Motor neuron (in vitro differentiated cells): Measurements from ENCODE around the gene RBM3. TPM values are rescaled to one million over a fixed set of nuclear protein-coding genes. Genes with fewer than 3 reads are reported as not detected.

Source experiments
- ATAC-seq, 8 experiments: fragments of 200-7000 bp; cut with Tn5 transposase; replicated peaks in 6 of 8; 2 replicates each; pipeline ENCODE4 v1.8.0; 2021; ENCODE audit warnings: mild to moderate bottlenecking in 8 of 8, moderate library complexity in 8 of 8
- H3K27ac ChIP-seq, 2 donors: fragments of 250-450 bp; sonication (Bioruptor Pico); 2 replicates each; pipeline ENCODE4 v1.9.0; 2021; ENCODE audit warnings: antibody characterized with exemption in 2 of 2, mild to moderate bottlenecking in 2 of 2, moderate library complexity in 1 of 2
- H3K4me1 ChIP-seq, 2 donors: fragments of 250-450 bp; sonication (Bioruptor Pico); replicated peaks in 1 of 2; 2 replicates each; pipeline ENCODE4 v1.6.1; 2021; ENCODE audit warnings: antibody characterized with exemption in 2 of 2, mild to moderate bottlenecking in 2 of 2, moderate library complexity in 1 of 2
- H3K4me3 ChIP-seq, 5 donors: fragments of 250-450 bp; sonication (Bioruptor Pico); 2 replicates each; pipeline ENCODE4 v1.9.0; 2021; ENCODE audit warnings: antibody characterized with exemption in 5 of 5, mild to moderate bottlenecking in 5 of 5, moderate library complexity in 4 of 5
- WGBS, 10 experiments: fragments of 450-650 bp; shearing (Covaris generic); methylation state at CpG; one replicate each; pipeline ENCODE4 v1.0.0; 2022; 5-methylcytosine and 5-hydroxymethylcytosine counted together
- in situ Hi-C, 9 experiments: fragments of 400-800 bp; cut with MboI; loops; one replicate each; pipeline ENCODE4 v1.15.0; 2021; ENCODE audit warnings: low sequenced_read_pairs in 9 of 9, low pct_unique_long_range_greater_than_20kb in 2 of 9; ENCODE audit not compliant: unreplicated experiment in 9 of 9
- total RNA-seq, 8 experiments: library from RNA; unstranded; fragments of 300-600 nt; gene quantifications; 2 replicates each; pipeline versions ENCODE4 v1.2.3 to v1.2.4, GENCODE V29; 2022

The RBM3 gene
- total RNA-seq, 8 experiments from 2014 or later: 116 to 304 (median 185) TPM

GRCh38 chrX:48611703-48612102 is 37.4 kb downstream of the RBM3 start:
- in situ Hi-C loops: no loop called here
- ATAC-seq: no peak
- H3K27ac ChIP-seq: no peak overlapping the region
- no peaks in the 10 kb centered on the region for H3K4me1 ChIP-seq
- WGBS, 10 experiments: 40 to 100% (median 50%) methylated on average over 1 of the region's 2 CpGs; no CpG with 5 or more reads in 7 of the 10 experiments
- H3K4me3 ChIP-seq: no peak overlapping the region

- no peak for ATAC-seq
Observed at GRCh38 chrX:48613502-48614160, 39.3 kb downstream of the RBM3 start.

GRCh38 chrX:48616576-48616975 is 42.3 kb downstream of the RBM3 start:
- WGBS, 10 experiments: 39 to 71% methylated on average over 1 to 3 of the region's 5 CpGs; no CpG with 5 or more reads in 8 of the 10 experiments
- H3K27ac ChIP-seq: no peak overlapping the region
- no peak overlapping the region for H3K4me3 ChIP-seq
- in situ Hi-C loops: no loop called here
- H3K4me1 ChIP-seq: no peaks in the 10 kb centered on the region
- no peak for ATAC-seq

More at GRCh38 chrX:48613502-48614160, 39.3 kb downstream of the RBM3 start:
- in situ Hi-C loops: no loop called here
- H3K4me1 ChIP-seq: no peaks in the 10 kb centered on the region
- 28 to 100% (median 61%) methylated on average over 1 to 4 of the region's 6 CpGs; no CpG with 5 or more reads in 6 of the 10 experiments for WGBS, 10 experiments
- no peak overlapping the region for H3K4me3 ChIP-seq
- H3K27ac ChIP-seq: no peak overlapping the region

GRCh38 chrX:48617542-48618340 is 43.5 kb downstream of the RBM3 start:
- peak in 1 of 8 experiments; percentile 30 for ATAC-seq
- Histone ChIP-seq H3K4me1 (no peaks in the 10 kb centered on the region), H3K4me3 (no peak overlapping the region), H3K27ac (no peak overlapping the region)
- 17 to 82% (median 44%) methylated on average over 1 to 5 of the region's 8 CpGs; no CpG with 5 or more reads in 6 of the 10 experiments for WGBS, 10 experiments
- in situ Hi-C loops: no loop called here

- WGBS, 10 experiments: 30 to 100% (median 80%) methylated on average over 1 to 4 of the region's 5 CpGs; no CpG with 5 or more reads in 4 of the 10 experiments
- Histone ChIP-seq H3K27ac (no peak overlapping the region), H3K4me3 (no peak overlapping the region), H3K4me1 (peaks cover 0 to under 1% of the 10 kb centered on the region in 2 donors)
- in situ Hi-C loops: no loop called here
- no peak for ATAC-seq
Observed at GRCh38 chrX:48626401-48627298, 52.4 kb downstream of the RBM3 start.

Other genes with a start within 250 kb of the RBM3 start
- gene SSX3, start 217.8 kb upstream of the RBM3 start, total RNA-seq: under 1 TPM in 1 of 8 experiments, not detected in 7; 0.47 TPM
- gene SSX4, start 190.9 kb upstream of the RBM3 start, total RNA-seq: under 1 TPM in 1 of 8 experiments, not detected in 7; 0.33 TPM
- gene SSX4B, start 162.5 kb upstream of the RBM3 start, total RNA-seq: under 1 TPM in 1 of 8 experiments, not detected in 7; 0.33 TPM
- 100 to 1,000 TPM in 2 of 8 experiments, 10 to 100 TPM in 1, 1 to 10 TPM in 4, under 1 TPM in 1; 0.27 to 169 (median 2.6) TPM for gene SLC38A5, start 104.2 kb upstream of the RBM3 start, total RNA-seq
- 10 to 100 TPM; 29.8 to 52.9 (median 43.2) TPM for gene FTSJ1, start 98.3 kb upstream of the RBM3 start, total RNA-seq
- gene PORCN, start 65.5 kb upstream of the RBM3 start, total RNA-seq: 10 to 100 TPM in 6 of 8 experiments, 1 to 10 TPM in 2; 7.7 to 19.5 (median 14.2) TPM
- 100 to 1,000 TPM in 1 of 8 experiments, 10 to 100 TPM in 7; 28.3 to 121 (median 66.3) TPM for gene EBP, start 52.7 kb upstream of the RBM3 start, total RNA-seq
- 10 to 100 TPM in 2 of 8 experiments, 1 to 10 TPM in 6; 4.7 to 11.1 (median 8.3) TPM for gene TBC1D25, start 34.8 kb upstream of the RBM3 start, total RNA-seq
- gene WDR13, start 23.0 kb downstream of the RBM3 start, total RNA-seq: 10 to 100 TPM; 42.3 to 65.7 (median 51.1) TPM
- gene WAS, start 109.3 kb downstream of the RBM3 start, total RNA-seq: 1 to 10 TPM in 5 of 8 experiments, under 1 TPM in 3; 0.21 to 1.8 (median 1.1) TPM
- gene SUV39H1, start 122.2 kb downstream of the RBM3 start, total RNA-seq: 1 to 10 TPM; 1.8 to 9.8 (median 3.0) TPM
- not detected for gene GLOD5, start 187.3 kb downstream of the RBM3 start, total RNA-seq
- not detected for gene GATA1, start 212.1 kb downstream of the RBM3 start, total RNA-seq
- gene HDAC6, start 227.6 kb downstream of the RBM3 start, total RNA-seq: 100 to 1,000 TPM in 1 of 8 experiments, 10 to 100 TPM in 7; 29.7 to 104 (median 62.2) TPM